ENCODE measurements around the gene PKD1.

The PKD1 gene

DNA sequence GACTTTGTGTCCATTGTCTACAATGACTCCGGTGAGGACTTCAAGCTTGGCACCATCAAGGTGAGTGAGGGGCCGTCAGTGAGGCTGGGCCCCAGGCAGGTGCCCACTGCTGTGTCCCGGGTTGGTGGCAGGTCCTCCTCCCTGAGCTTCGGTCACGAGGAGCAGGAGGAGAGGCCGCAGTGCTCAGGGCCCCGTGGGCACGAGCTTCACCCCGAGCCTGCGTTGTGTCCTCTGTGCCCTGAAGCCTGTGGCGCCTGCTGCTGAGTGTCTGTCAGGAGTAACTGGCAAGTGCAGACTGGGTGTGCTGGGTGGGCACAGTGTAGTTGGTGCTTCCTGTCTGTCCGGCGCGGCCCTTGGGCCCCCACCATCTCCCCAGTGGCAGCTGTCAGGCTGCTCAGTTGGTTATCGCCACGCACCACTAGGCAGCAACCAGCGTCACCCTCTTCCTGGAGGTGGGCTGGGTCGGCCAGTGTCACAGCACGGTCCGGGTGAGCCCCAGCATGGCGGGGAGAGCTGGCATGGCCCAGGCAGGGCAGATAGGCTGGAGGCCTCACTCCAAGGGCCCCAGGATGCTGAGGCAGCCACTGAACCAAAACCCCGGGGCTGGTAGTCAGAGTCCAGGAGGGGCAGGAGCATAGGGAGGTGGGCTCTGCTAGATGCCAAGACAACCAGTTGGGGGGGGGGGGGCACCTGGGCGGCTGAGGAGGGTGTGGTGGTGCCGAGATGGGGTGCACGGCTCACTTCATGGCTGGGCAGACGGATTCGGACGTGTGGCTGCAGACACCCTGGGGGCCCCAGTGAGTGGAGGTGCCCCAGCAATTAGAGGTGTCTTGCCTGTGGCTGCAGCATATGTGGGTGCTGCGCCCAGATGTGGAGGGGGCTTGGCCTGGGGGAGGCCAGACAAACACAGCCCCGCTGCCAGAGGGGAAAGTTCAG, 48.6 kb downstream of the PKD1 start:
- H3K36me3 ChIP-seq (ENCODE audit: insufficient read depth, low read length): peaks cover 6% of the 10 kb centered on the region; the same call in 1 of the 2 replicates
- no peaks in the 10 kb centered on the region for H3K9me3 ChIP-seq (ENCODE audit: low read depth, low read length)
- no peak overlapping the region for H3K4me3 ChIP-seq
- DNase-seq (ENCODE audit: low read depth, low spot score): no peak
- H3K9ac ChIP-seq (ENCODE audit: insufficient read length): no peak overlapping the region
- no peak for TF ChIP-seq EZH2 (IDR thresholded peaks at IDR 0.05)
- no peak for TF ChIP-seq POLR2AphosphoS5 (IDR thresholded peaks at IDR 0.05; ENCODE audit: borderline replicate concordance, low read depth, low read length)
- no peak for TF ChIP-seq FOXP2 (optimal IDR thresholded peaks at IDR 0.05; ENCODE audit: control extremely low read depth, extremely low read length, insufficient read depth)
- H3K27ac ChIP-seq: no peak overlapping the region

DNA sequence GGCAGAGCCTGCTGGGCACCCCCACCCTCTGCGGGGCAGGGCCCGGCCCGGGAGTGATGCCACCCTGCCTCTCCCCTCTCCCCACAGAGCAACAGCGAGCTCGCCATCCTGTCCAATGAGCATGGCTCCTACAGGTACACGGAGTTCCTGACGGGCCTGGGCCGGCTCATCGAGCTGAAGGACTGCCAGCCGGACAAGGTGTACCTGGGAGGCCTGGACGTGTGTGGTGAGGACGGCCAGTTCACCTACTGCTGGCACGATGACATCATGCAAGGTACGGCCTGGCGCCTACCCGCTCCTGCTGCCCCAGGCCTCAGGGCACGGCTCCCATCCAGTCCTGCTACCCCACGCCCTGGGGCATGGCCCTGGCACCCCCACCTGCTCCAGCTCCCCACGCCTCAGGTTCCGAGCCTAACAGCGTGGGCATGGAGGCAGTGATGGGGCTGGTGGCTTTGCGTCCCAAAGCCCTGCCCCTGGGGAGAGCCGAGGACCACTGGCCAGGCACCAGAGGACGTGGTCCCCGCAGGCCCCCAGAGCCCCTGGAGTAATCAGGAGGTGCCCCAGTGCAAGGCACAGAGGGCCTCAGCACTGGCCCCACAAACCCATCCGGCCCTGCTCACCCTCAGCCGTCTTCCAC, 49.5 kb downstream of the PKD1 start:
- no peak for DNase-seq (ENCODE audit: low read depth, low spot score)
- no peak for TF ChIP-seq POLR2AphosphoS5 (IDR thresholded peaks at IDR 0.05; ENCODE audit: borderline replicate concordance, low read depth, low read length)
- no peak for TF ChIP-seq EZH2 (IDR thresholded peaks at IDR 0.05)
- TF ChIP-seq FOXP2 (optimal IDR thresholded peaks at IDR 0.05; ENCODE audit: control extremely low read depth, extremely low read length, insufficient read depth): no peak
- H3K36me3 ChIP-seq (ENCODE audit: insufficient read depth, low read length): peaks cover 6% of the 10 kb centered on the region; the same call in 1 of the 2 replicates
- no peak overlapping the region for H3K27ac ChIP-seq
- no peaks in the 10 kb centered on the region for H3K9me3 ChIP-seq (ENCODE audit: low read depth, low read length)
- H3K9ac ChIP-seq (ENCODE audit: insufficient read length): no peak overlapping the region
- H3K4me3 ChIP-seq: no peak overlapping the region

DNA sequence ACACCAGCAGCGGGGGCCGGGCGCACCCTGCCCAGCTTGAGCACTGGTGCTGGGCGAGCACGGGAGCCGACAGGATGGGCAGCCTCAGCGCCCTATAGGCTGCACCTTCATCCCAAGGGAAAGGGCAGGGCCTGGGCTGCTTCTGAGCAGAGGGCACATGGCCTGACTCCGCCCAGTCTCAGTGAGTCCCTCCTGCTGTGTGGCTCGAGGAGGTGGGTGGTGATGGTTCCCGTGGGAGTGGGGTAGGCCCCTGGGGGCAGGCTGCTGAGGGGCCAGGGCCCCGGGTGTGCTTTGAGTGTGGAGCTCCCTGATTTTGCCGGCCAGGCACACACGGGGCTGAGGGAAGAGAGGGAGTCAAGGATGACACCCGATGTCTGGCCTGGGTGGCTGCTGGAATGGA, 50.0 kb downstream of the PKD1 start:
- Histone ChIP-seq H3K9me3 (ENCODE audit: low read depth, low read length) (no peaks in the 10 kb centered on the region), H3K36me3 (ENCODE audit: insufficient read depth, low read length) (peaks cover 6% of the 10 kb centered on the region; the same call in 1 of the 2 replicates)
- no peak for DNase-seq (ENCODE audit: low read depth, low spot score)

DNA sequence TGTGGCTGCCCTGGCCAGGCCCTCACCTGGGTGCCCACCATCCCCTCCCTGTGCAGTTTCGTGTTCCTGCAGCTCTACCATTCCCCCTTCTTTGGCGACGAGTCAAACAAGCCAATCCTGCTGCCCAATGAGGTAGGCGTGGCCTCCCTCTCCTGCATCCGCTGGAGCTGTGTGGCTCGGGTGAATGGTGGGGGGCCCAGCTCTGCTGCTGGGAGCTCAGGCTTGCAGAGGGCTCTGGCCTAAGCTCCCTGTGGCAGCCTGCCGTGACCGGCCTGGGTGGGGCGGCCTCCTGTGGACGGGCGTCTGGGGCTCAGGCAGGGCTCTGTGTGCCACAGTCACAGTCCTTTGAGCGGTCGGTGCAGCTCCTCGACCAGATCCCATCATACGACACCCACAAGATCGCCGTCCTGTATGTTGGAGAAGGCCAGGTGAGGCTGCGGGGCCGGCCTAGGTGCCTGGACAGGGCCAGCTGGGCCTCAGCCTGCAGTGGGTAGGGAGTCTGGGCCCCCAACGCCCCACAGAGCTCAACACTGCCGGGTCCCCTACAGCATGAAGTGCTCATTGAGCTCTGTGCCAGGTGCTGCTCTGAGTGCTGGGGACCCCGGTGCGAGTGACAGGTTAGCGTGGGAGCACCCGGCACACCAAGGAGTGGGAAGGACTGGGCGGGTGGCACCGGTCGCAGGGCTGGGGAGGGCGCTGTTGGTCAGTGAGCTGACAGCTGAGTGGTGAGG, 50.6 kb downstream of the PKD1 start:
- no peak overlapping the region for H3K4me3 ChIP-seq
- H3K9me3 ChIP-seq (ENCODE audit: low read depth, low read length): no peaks in the 10 kb centered on the region
- peaks cover under 1% of the 10 kb centered on the region; the same call in 1 of the 2 replicates for H3K36me3 ChIP-seq (ENCODE audit: insufficient read depth, low read length)
- no peak for DNase-seq (ENCODE audit: low read depth, low spot score)
- TF ChIP-seq POLR2AphosphoS5 (IDR thresholded peaks at IDR 0.05; ENCODE audit: borderline replicate concordance, low read depth, low read length) (no peak), EZH2 (IDR thresholded peaks at IDR 0.05) (no peak), FOXP2 (optimal IDR thresholded peaks at IDR 0.05; ENCODE audit: control extremely low read depth, extremely low read length, insufficient read depth) (no peak)
- H3K9ac ChIP-seq (ENCODE audit: insufficient read length): no peak overlapping the region
- no peak overlapping the region for H3K27ac ChIP-seq

More for the DNA sequence above, 50.0 kb downstream of the PKD1 start:
- Histone ChIP-seq H3K9ac (ENCODE audit: insufficient read length) (no peak overlapping the region), H3K27ac (no peak overlapping the region), H3K4me3 (no peak overlapping the region)
- TF ChIP-seq FOXP2 (optimal IDR thresholded peaks at IDR 0.05; ENCODE audit: control extremely low read depth, extremely low read length, insufficient read depth) (no peak), EZH2 (IDR thresholded peaks at IDR 0.05) (no peak), POLR2AphosphoS5 (IDR thresholded peaks at IDR 0.05; ENCODE audit: borderline replicate concordance, low read depth, low read length) (no peak)

DNA sequence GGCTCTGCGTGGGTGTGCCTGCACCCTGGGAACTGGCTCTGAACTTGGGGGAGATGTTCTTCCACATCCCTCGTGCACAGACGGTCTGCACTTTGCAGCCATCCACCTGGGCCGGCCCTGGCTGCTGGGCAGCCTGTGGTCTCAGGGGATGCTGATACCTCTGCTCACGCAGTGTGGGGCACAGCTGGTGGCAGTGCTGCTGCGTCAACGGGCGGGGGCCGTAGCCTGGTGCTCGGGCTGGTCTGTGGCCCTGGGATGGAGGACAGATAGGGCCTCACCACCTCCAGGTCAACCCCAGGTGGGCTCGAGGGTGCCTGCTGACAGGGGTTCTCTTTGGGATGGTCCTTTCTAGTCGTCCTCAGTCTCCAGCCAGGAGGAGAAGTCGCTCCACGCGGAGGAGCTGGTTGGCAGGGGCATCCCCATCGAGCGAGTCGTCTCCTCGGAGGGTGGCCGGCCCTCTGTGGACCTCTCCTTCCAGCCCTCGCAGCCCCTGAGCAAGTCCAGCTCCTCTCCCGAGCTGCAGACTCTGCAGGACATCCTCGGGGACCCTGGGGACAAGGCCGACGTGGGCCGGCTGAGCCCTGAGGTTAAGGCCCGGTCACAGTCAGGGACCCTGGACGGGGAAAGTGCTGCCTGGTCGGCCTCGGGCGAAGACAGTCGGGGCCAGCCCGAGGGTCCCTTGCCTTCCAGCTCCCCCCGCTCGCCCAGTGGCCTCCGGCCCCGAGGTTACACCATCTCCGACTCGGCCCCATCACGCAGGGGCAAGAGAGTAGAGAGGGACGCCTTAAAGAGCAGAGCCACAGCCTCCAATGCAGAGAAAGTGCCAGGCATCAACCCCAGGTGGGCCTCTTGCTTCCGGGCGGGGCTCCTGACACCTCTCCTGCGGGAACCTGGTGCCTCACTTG, 51.6 kb downstream of the PKD1 start:
- Histone ChIP-seq H3K4me3 (no peak overlapping the region), H3K36me3 (ENCODE audit: insufficient read depth, low read length) (no peaks in the 10 kb centered on the region; the same call in 1 of the 2 replicates), H3K27ac (no peak overlapping the region), H3K9ac (ENCODE audit: insufficient read length) (no peak overlapping the region), H3K9me3 (ENCODE audit: low read depth, low read length) (no peaks in the 10 kb centered on the region)
- TF ChIP-seq EZH2 (IDR thresholded peaks at IDR 0.05): no peak
- no peak for TF ChIP-seq POLR2AphosphoS5 (IDR thresholded peaks at IDR 0.05; ENCODE audit: borderline replicate concordance, low read depth, low read length)
- DNase-seq (ENCODE audit: low read depth, low spot score): no peak

DNA sequence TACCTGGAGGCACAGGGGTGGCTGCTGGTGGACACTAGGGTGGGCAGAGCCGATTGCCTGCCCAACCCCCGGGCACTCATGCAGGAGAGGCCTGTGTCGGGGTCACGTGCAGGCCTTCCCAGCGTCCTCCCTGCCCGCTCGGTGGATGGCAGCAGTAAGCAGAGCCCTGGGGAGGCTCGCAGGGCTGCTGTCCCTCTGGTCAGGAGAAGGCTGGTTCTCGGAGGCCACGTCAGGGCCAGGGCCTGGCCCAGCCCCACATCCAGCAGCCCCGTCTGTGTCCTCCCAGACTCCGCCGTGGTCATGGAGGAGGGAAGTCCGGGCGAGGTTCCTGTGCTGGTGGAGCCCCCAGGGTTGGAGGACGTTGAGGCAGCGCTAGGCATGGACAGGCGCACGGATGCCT, 52.3 kb downstream of the PKD1 start:
- Histone ChIP-seq H3K9ac (ENCODE audit: insufficient read length) (no peak overlapping the region), H3K4me3 (no peak overlapping the region), H3K9me3 (ENCODE audit: low read depth, low read length) (no peaks in the 10 kb centered on the region), H3K36me3 (ENCODE audit: insufficient read depth, low read length) (no peaks in the 10 kb centered on the region; the same call in 1 of the 2 replicates), H3K27ac (no peak overlapping the region)
- no peak for DNase-seq (ENCODE audit: low read depth, low spot score)
- TF ChIP-seq EZH2 (IDR thresholded peaks at IDR 0.05): no peak
- no peak for TF ChIP-seq POLR2AphosphoS5 (IDR thresholded peaks at IDR 0.05; ENCODE audit: borderline replicate concordance, low read depth, low read length)
- no peak for TF ChIP-seq FOXP2 (optimal IDR thresholded peaks at IDR 0.05; ENCODE audit: control extremely low read depth, extremely low read length, insufficient read depth)

DNA sequence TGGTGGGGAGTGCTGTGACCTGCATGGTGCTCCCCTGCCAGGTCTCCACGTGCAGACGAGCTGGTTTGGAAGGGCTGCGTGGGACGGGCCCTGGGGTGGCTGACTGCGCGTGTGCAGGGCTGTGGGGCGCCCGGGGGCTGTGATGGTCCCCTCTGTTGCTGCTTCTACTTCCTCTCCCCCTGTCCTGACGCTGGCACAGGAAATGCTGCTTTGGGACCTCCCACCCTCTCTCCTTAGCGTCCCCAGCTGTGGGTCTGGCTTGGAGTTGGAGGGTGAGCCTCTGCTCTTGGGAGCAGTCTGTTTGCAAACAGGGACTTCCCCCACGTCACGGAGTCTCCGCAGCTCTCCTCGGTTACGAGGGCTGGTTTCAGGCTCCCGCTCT, 52.7 kb downstream of the PKD1 start:
- TF ChIP-seq POLR2AphosphoS5 (IDR thresholded peaks at IDR 0.05; ENCODE audit: borderline replicate concordance, low read depth, low read length) (no peak), EZH2 (IDR thresholded peaks at IDR 0.05) (no peak), FOXP2 (optimal IDR thresholded peaks at IDR 0.05; ENCODE audit: control extremely low read depth, extremely low read length, insufficient read depth) (no peak)
- Histone ChIP-seq H3K27ac (no peak overlapping the region), H3K9ac (ENCODE audit: insufficient read length) (no peak overlapping the region)

More for the DNA sequence above, 52.7 kb downstream of the PKD1 start:
- H3K36me3 ChIP-seq (ENCODE audit: insufficient read depth, low read length): no peaks in the 10 kb centered on the region; the same call in 1 of the 2 replicates
- no peak overlapping the region for H3K4me3 ChIP-seq
- DNase-seq (ENCODE audit: low read depth, low spot score): no peak
- no peaks in the 10 kb centered on the region for H3K9me3 ChIP-seq (ENCODE audit: low read depth, low read length)
